Right lobe of liver (tissue), 6 donors: Measurements from ENCODE around the gene SLC37A2. TPM values are rescaled to one million over a fixed set of nuclear protein-coding genes. Genes with fewer than 3 reads are reported as not detected.
"Not testable (repeated sequence)": the region's sequence is repeated elsewhere in the genome, so short reads cannot be mapped to it uniquely, and the experiment has no call there.

Source experiments
- ATAC-seq, 4 donors: fragments of 200-7000 bp; cut with Tn5 transposase; one replicate each; pipeline ENCODE4 v1.9.1; 2020; ENCODE audit warnings: mild to moderate bottlenecking in 4 of 4, moderate library complexity in 4 of 4
- DNase-seq, 3 donors: peaks; one replicate each; pipeline ENCODE4 v3.0.0-alpha.2; 2020
- H3K27ac ChIP-seq, 3 donors: fragments of 200-600 bp; one replicate each; pipeline ENCODE4 v1.8.0; 2022
- H3K27me3 ChIP-seq, 2 donors: fragments of 200-600 bp; one replicate each; pipeline ENCODE4 v1.8.0; 2022
- H3K36me3 ChIP-seq, 4 donors: fragments of 200-600 bp; sonication (generic) in 1 of 4; one replicate each; pipeline versions ENCODE4 v1.5.1 to v1.8.0; 2017 to 2022; ENCODE audit warnings: control low read depth in 1 of 4
- H3K4me1 ChIP-seq, 4 donors: fragments of 200-600 bp; sonication (generic) in 1 of 4; one replicate each; pipeline versions ENCODE4 v1.5.1 to v1.8.0; 2017 to 2022; ENCODE audit warnings: control low read depth in 1 of 4
- H3K4me3 ChIP-seq, 3 donors: fragments of 200-600 bp; one replicate each; pipeline ENCODE4 v1.8.0; 2022
- H3K9me3 ChIP-seq, 4 donors: fragments of 200-600 bp; sonication (generic) in 1 of 4; one replicate each; pipeline versions ENCODE4 v1.5.1 to v1.8.0; 2017 to 2022; ENCODE audit warnings: control low read depth in 1 of 4
- POLR2A ChIP-seq: fragments of 450-650 bp; IDR thresholded peaks from one replicate; pipeline ENCODE4 v1.6.1; 2017; ENCODE audit warnings: antibody characterized with exemption, mild to moderate bottlenecking
- WGBS: methylation state at CpG from one replicate; pipeline ENCODE4 v1.1.6; 2018; ENCODE audit warnings: low coverage, low lambda C conversion rate; ENCODE audit not compliant: insufficient coverage; ENCODE audit errors: missing lambda C conversion rate; 5-methylcytosine and 5-hydroxymethylcytosine counted together
- intact Hi-C, 2 donors: fragments of 100-400 bp; cut with DNase I; formaldehyde crosslinking; loops; one replicate each; pipeline versions ENCODE4 v1.11.2 to v1.14.1; 2022
- long read RNA-seq: library from polyadenylated mRNA; unstranded; transcript quantifications from one replicate; pipeline ENCODE4 v2.0.0, GENCODE V29; 2019
- total RNA-seq, 6 experiments: library from RNA; depleted of rRNA in 2 of 6; stranded (reverse); fragments of >200 nt in 2 of 6; fragmentation: NEBNext Ultra II Directional in 3 of 6; extraction: Animal tissue kit (Norgen Biotek cat#: 25700) in 3 of 6; gene quantifications; one replicate each; pipeline versions ENCODE4 v1.1.0 to v1.2.4, GENCODE V29; 2016 to 2023
- TF ChIP-seq, protein P1 (sequence below), 4 donors: fragments of 200-600 bp in 3 of 4; fragments of 450-650 bp in 1 of 4; IDR thresholded peaks; one replicate each; pipeline versions ENCODE4 v1.5.1 to v1.8.0; 2016 to 2022; ENCODE audit warnings: antibody characterized with exemption in 4 of 4, mild to moderate bottlenecking in 2 of 4
- donor health status: DM: no; HTN: yes; CAD: no.
- donor health status: DM: no; HTN: no; CAD: no.
- donor health status: DM: no; HTN: no; CAD: no.
- donor health status: DM: no; HTN: yes; CAD: no.
- donor health status: DM: no; HTN: yes; CAD: no.

Gene SLC37A2
- total RNA-seq = 10 to 100 TPM in 1 of 6 experiments, 1 to 10 TPM in 5; 3.4 to 14.2 (median 4.7) TPM
- long read RNA-seq = 0 reads

DNA sequence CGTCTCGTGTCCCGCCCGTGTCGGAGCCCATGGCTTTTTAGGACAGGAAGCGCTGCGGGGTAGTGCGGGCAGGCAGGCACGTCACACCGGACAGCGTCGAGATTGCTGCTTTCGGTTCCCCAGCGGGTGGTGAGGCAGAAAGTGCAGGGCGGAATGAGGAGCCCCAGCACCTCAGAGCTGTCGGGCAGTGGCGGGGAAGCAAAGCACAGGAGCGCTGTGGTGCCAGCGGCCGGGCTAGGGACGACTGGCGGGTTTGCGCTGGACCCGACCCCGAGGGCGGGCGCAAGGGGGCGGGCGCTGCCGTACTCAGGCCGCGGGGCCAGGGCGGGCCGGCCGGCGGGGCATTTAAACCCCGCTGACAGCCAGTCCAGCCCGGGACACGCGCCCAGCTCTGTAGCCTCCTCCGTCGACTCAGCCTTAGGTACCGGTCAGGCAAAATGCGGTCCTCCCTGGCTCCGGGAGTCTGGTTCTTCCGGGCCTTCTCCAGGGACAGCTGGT lies at the start of gene SLC37A2:
Gene SLC37A2, plus strand, starts transcription at position 375 of the 498 bp plus-strand sequence. Its CDS starts 63 bp downstream, at position 438.
- Histone ChIP-seq H3K27ac (peak within 1 kb of the TSS; percentile 13 to 65 (median 52)), H3K9me3 (no peaks in the 10 kb centered on the region), H3K4me1 (peaks cover 0 to 8% (median 4%) of the 10 kb centered on the region in 4 donors), H3K36me3 (no peaks in the 10 kb centered on the region), H3K27me3 (no peaks in the 10 kb centered on the region), H3K4me3 (peak within 1 kb of the TSS; percentile 58 to 62 (median 60))
- intact Hi-C loops = no loop called here
- 2% methylated on average over 18 of the region's 46 CpGs for WGBS
- ATAC-seq (peak; percentile 96 to 98 (median 97)), DNase-seq (peak; percentile 80 to 87 (median 85))
- TF ChIP-seq POLR2A = peak; percentile 82
- TF ChIP-seq, protein P1, sequence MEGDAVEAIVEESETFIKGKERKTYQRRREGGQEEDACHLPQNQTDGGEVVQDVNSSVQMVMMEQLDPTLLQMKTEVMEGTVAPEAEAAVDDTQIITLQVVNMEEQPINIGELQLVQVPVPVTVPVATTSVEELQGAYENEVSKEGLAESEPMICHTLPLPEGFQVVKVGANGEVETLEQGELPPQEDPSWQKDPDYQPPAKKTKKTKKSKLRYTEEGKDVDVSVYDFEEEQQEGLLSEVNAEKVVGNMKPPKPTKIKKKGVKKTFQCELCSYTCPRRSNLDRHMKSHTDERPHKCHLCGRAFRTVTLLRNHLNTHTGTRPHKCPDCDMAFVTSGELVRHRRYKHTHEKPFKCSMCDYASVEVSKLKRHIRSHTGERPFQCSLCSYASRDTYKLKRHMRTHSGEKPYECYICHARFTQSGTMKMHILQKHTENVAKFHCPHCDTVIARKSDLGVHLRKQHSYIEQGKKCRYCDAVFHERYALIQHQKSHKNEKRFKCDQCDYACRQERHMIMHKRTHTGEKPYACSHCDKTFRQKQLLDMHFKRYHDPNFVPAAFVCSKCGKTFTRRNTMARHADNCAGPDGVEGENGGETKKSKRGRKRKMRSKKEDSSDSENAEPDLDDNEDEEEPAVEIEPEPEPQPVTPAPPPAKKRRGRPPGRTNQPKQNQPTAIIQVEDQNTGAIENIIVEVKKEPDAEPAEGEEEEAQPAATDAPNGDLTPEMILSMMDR (IDR thresholded peaks at IDR 0.05) = peak; percentile 25 to 50 (median 40)

DNA sequence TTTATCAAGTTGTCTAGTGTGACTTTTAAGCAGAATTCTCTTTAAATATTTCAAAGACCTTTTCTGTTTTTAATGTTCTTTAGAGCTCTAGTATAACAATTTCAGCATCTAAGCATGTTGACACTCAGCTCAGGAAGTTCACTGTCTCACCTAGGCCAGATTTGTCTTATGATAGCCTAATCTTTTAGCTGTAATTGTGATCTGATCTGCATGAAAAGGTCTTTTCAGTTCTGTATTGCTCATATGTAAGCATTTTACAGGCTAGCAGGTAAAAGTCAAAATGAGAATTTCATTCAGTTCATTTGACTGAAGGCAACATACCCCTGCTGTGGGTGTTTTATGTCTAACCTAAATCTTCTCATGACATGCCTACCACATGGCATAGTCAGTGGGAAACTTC lies 46.7 kb upstream of the SLC37A2 start:
- Histone ChIP-seq H3K9me3 (no peaks in the 10 kb centered on the region), H3K4me1 (no peaks in the 10 kb centered on the region), H3K27ac (no peak overlapping the region), H3K4me3 (no peak overlapping the region), H3K27me3 (no peaks in the 10 kb centered on the region), H3K36me3 (peaks cover 0 to 2% (median 0%) of the 10 kb centered on the region in 4 donors)
- TF ChIP-seq, protein P1 (IDR thresholded peaks at IDR 0.05) = no peak
- no peak for TF ChIP-seq POLR2A
- ATAC-seq (no peak), DNase-seq (no peak)
- intact Hi-C loops = no loop called here

DNA sequence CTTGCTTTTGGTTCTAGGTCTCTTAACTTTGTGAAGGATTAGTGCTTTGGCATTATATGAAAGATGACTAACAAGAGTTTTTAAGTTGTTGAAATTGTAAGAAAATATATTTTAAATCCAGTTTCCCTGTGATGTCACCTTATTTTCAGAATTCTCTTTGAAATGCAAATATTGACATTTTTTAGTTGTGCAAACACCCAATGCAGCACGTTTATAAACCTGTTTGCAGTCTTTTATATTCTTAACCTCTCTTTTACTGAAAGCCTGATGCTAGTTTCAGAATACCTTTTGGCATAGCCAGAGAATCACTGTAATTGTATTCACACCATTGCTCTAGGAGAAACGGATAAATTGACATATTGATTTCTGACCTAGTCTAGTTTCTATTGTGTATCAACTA lies 42.8 kb upstream of the SLC37A2 start:
- Histone ChIP-seq H3K36me3 (no peaks in the 10 kb centered on the region), H3K9me3 (no peaks in the 10 kb centered on the region), H3K27ac (no peak overlapping the region), H3K4me1 (no peaks in the 10 kb centered on the region), H3K27me3 (no peaks in the 10 kb centered on the region), H3K4me3 (no peak overlapping the region)
- intact Hi-C loops = no loop called here
- TF ChIP-seq POLR2A = no peak
- TF ChIP-seq, protein P1 (IDR thresholded peaks at IDR 0.05) = no peak
- ATAC-seq (no peak), DNase-seq (no peak)
- whole genome bisulfite sequencing = 52% methylated on average over 2 of the region's 2 CpGs

DNA sequence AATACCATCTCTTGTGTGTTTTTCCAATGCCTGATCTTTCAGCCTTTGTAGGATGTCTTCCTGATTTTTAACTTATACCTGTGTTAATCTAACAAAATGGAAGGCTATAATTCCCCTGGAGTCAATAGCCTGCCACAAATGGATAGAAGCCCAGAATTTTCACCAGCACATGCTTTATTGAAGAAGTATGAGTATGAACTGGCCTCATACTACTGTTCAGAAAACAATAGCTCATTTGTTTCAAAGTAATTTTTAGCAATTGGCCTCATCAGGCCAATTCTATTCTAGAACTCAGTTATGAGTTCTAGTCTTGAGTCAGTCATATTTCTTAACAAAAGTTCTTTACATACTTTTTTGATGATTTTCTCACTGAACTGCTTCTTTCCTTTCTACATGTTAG lies 40.6 kb upstream of the SLC37A2 start:
- intact Hi-C loops = no loop called here
- Histone ChIP-seq H3K27me3 (no peaks in the 10 kb centered on the region), H3K9me3 (no peaks in the 10 kb centered on the region), H3K27ac (no peak overlapping the region), H3K4me3 (no peak overlapping the region), H3K4me1 (no peaks in the 10 kb centered on the region), H3K36me3 (no peaks in the 10 kb centered on the region)
- DNase-seq = no peak
- no peak for ATAC-seq
- TF ChIP-seq, protein P1 (IDR thresholded peaks at IDR 0.05) = no peak
- no peak for TF ChIP-seq POLR2A

DNA sequence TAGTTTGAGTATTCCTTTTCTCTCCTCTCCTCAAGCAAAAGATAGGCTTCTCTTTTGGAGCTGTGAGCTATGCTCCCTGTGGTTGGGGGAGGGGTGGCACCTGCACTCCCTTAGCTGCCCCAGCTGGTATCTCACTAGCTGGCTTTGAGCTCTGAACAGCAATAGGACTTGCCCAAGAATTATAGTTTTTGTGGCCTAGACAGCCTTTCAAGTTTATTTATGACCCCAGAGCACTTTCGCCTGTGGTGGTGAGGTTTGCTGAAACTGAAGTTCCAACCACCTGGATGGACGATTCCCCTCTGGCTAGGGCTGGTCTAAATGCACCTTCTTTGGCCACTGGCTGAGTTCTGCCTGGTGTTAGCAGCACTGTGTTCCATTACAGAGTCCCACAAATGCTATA lies 37.1 kb upstream of the SLC37A2 start:
- Histone ChIP-seq H3K27ac (no peak overlapping the region), H3K27me3 (no peaks in the 10 kb centered on the region), H3K4me3 (no peak overlapping the region), H3K9me3 (no peaks in the 10 kb centered on the region), H3K36me3 (no peaks in the 10 kb centered on the region), H3K4me1 (no peaks in the 10 kb centered on the region)
- no peak for ATAC-seq
- WGBS = 83% methylated on average over 2 of the region's 2 CpGs
- intact Hi-C loops = no loop called here
- DNase-seq = no peak
- TF ChIP-seq, protein P1 (IDR thresholded peaks at IDR 0.05) = no peak
- no peak for TF ChIP-seq POLR2A

DNA sequence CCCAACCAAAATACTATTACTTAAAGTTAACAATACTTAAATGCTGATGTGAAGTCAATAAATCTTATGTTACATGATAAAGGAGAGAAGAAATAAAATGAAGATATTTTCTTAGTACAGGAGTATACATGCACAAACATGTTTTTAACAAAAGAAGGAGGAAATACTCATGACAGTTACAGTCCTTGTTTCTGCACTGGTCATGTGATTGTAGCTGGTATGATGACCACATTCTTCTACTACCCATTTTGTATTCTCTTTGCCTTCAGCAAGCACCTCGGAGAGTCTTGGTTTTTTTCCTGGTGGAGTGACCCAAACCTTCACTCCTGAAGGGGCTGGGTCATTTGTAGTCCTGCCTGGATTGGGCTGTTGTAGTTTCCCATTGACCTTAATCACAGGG lies 33.7 kb upstream of the SLC37A2 start:
- H3K27ac ChIP-seq, ATAC-seq, H3K27me3 ChIP-seq, DNase-seq, intact Hi-C loops, H3K4me3 ChIP-seq, H3K9me3 ChIP-seq, H3K4me1 ChIP-seq, H3K36me3 ChIP-seq: not testable (repeated sequence)
- WGBS = 75% methylated on average over 1 of the region's 1 CpG
